Measurements from ENCODE around the gene LSAMP. TPM values are rescaled to one million over a fixed set of nuclear protein-coding genes. Genes with fewer than 3 reads are reported as not detected.

Gene LSAMP
- total RNA-seq, 1 experiment from 2014 or later = 3.1 TPM

DNA sequence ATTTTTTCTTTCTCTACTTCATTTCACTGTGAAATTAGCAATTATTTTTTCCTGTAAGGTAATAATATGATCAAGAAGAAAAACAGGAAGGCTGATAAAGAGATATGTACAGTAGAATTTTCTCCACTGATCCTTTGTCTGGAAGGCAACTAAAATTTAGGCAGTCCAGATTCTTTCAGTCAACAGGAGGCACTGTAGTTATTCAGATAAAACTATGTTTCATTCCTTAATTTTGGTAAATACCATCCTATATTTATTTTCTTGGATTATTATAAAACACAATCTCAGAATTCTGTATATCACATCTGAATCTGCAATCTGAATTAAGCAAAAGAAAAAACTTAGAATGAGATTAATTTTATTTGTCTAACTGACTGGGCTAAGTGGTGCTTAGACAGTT, 343.2 kb downstream of the LSAMP start:
- CTCF ChIA-PET = no interaction called here
- no TSS peak for BruUV-seq (replicated peaks)

DNA sequence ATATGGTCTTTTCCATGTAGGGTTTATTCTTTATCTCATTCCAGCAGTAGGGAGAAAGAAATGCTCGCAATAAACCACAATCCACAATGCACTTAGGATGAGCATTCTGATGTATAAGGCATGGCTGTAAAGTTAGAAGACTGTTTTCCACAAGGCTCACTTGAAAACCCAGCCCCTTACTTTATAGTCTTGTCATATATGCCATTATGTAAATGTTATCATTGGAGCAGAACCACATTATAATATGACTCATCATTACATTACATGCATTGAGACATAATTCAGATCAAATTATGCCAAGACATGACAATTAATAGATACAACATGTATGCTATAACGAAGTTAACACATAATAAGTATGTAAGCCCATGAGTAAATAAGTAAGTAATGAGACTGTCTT, 348.1 kb downstream of the LSAMP start:
- DNase-seq (ENCODE audit: low read depth, low spot score) (no peak), ATAC-seq (no peak)
- Histone ChIP-seq H3K27ac (ENCODE audit: low read length) (no peak overlapping the region), H3K27me3 (ENCODE audit: control insufficient read depth, insufficient read depth, low read length) (no peaks in the 10 kb centered on the region), H3K9me3 (ENCODE audit: control insufficient read depth, insufficient read depth, low read depth, low read length) (0 out of 2 replicates have a peak, but pooled peaks cover 2% of the 10 kb centered on the region), H3K36me3 (ENCODE audit: control insufficient read depth, insufficient read depth, low read length) (no peaks in the 10 kb centered on the region), H3K4me1 (ENCODE audit: control insufficient read depth, insufficient read depth, low read length) (no peaks in the 10 kb centered on the region), H3K4me3 (ENCODE audit: low read depth in 2 of 2, low read length in 2 of 2) (no peak overlapping the region)
- TF ChIP-seq TCF7L2 (IDR thresholded peaks at IDR 0.05; ENCODE audit: low read depth, low read length) (no peak), SIN3A (IDR thresholded peaks at IDR 0.05; ENCODE audit: borderline replicate concordance, insufficient read depth, low read depth, low read length) (no peak), POLR2AphosphoS5 (IDR thresholded peaks at IDR 0.05; ENCODE audit: low read depth, low read length) (no peak), REST (IDR thresholded peaks at IDR 0.05; ENCODE audit: insufficient read depth in 1 of 2, low read depth in 2 of 2, low read length in 1 of 2) (no peak)
- TF ChIP-seq, protein P1, sequence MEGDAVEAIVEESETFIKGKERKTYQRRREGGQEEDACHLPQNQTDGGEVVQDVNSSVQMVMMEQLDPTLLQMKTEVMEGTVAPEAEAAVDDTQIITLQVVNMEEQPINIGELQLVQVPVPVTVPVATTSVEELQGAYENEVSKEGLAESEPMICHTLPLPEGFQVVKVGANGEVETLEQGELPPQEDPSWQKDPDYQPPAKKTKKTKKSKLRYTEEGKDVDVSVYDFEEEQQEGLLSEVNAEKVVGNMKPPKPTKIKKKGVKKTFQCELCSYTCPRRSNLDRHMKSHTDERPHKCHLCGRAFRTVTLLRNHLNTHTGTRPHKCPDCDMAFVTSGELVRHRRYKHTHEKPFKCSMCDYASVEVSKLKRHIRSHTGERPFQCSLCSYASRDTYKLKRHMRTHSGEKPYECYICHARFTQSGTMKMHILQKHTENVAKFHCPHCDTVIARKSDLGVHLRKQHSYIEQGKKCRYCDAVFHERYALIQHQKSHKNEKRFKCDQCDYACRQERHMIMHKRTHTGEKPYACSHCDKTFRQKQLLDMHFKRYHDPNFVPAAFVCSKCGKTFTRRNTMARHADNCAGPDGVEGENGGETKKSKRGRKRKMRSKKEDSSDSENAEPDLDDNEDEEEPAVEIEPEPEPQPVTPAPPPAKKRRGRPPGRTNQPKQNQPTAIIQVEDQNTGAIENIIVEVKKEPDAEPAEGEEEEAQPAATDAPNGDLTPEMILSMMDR (IDR thresholded peaks at IDR 0.05) = no peak
- ChIA-PET POLR2A (no interaction called here), CTCF (no interaction called here)
- in situ Hi-C loops (cut with HindIII; ENCODE audit: low pct_unique_long_range_greater_than_20kb, low sequenced_read_pairs) (no loop called here), intact Hi-C loops (cut with micrococcal nuclease; ENCODE audit: unreplicated experiment) (no loop called here)
- BruUV-seq (replicated peaks) = no TSS peak

More for the DNA sequence above, 343.2 kb downstream of the LSAMP start:
- no peaks in the 10 kb centered on the region for H3K27me3 ChIP-seq (ENCODE audit: control insufficient read depth, insufficient read depth, low read length)
- DNase-seq (ENCODE audit: low read depth, low spot score) = no peak
- POLR2A ChIA-PET = no interaction called here
- intact Hi-C loops (cut with micrococcal nuclease; ENCODE audit: unreplicated experiment) = no loop called here
- no peak overlapping the region for H3K4me3 ChIP-seq (ENCODE audit: low read depth in 2 of 2, low read length in 2 of 2)
- no peak overlapping the region for H3K27ac ChIP-seq (ENCODE audit: low read length)
- ATAC-seq = no peak
- H3K4me1 ChIP-seq (ENCODE audit: control insufficient read depth, insufficient read depth, low read length) = no peaks in the 10 kb centered on the region
- in situ Hi-C loops (cut with HindIII; ENCODE audit: low pct_unique_long_range_greater_than_20kb, low sequenced_read_pairs) = no loop called here
- no peaks in the 10 kb centered on the region for H3K9me3 ChIP-seq (ENCODE audit: control insufficient read depth, insufficient read depth, low read depth, low read length)
- TF ChIP-seq, protein P1 (IDR thresholded peaks at IDR 0.05) = no peak; the same call in 1 of the 2 replicates
- TF ChIP-seq POLR2AphosphoS5 (IDR thresholded peaks at IDR 0.05; ENCODE audit: low read depth, low read length) (no peak), SIN3A (IDR thresholded peaks at IDR 0.05; ENCODE audit: borderline replicate concordance, insufficient read depth, low read depth, low read length) (no peak), REST (IDR thresholded peaks at IDR 0.05; ENCODE audit: insufficient read depth in 1 of 2, low read depth in 2 of 2, low read length in 1 of 2) (no peak), TCF7L2 (IDR thresholded peaks at IDR 0.05; ENCODE audit: low read depth, low read length) (no peak)
- no peaks in the 10 kb centered on the region for H3K36me3 ChIP-seq (ENCODE audit: control insufficient read depth, insufficient read depth, low read length)
